HG03354 (cell line): ENCODE data around the gene VASH2.

Source experiments
- ATAC-seq: cut with Tn5 transposase; IDR thresholded peaks from one replicate; pipeline ENCODE4 v1.9.1; 2021; ENCODE audit warnings: mild to moderate bottlenecking; ENCODE audit not compliant: unreplicated experiment, poor library complexity, severe bottlenecking

VASH2 gene

GRCh38 chr1:212928323-212929291 is 21.7 kb upstream of the VASH2 start:
- ATAC-seq, result peak; percentile 61

- peak; percentile 61 for ATAC-seq
Observed at GRCh38 chr1:212930986-212931678, 19.2 kb upstream of the VASH2 start.

- no peak for ATAC-seq
Observed at GRCh38 chr1:212933815-212934471, 16.4 kb upstream of the VASH2 start.

- ATAC-seq, result no peak
Observed at GRCh38 chr1:212935387-212935981, 14.9 kb upstream of the VASH2 start.

- no peak for ATAC-seq
Observed at GRCh38 chr1:212937034-212937433, 13.3 kb upstream of the VASH2 start.

- no peak for ATAC-seq
Observed at GRCh38 chr1:212938846-212939245, 11.5 kb upstream of the VASH2 start.

GRCh38 chr1:212941452-212941851 is 8.9 kb upstream of the VASH2 start:
- ATAC-seq, result no peak

- no peak for ATAC-seq
Observed at GRCh38 chr1:212942679-212943392, 7.5 kb upstream of the VASH2 start.

- ATAC-seq, result no peak
Observed at GRCh38 chr1:212943393-212943710, 7.0 kb upstream of the VASH2 start.

- peak; percentile 54 for ATAC-seq
Observed at GRCh38 chr1:212944229-212944901, 6.0 kb upstream of the VASH2 start.

GRCh38 chr1:212945056-212945455 is 5.3 kb upstream of the VASH2 start:
- no peak for ATAC-seq

GRCh38 chr1:212945463-212946160 is 4.7 kb upstream of the VASH2 start:
- ATAC-seq, result no peak

GRCh38 chr1:212946872-212947271 is 3.5 kb upstream of the VASH2 start:
- ATAC-seq, result no peak

- no peak for ATAC-seq
Observed at GRCh38 chr1:212949771-212950170, 570 bp upstream of the VASH2 start.

- peak; percentile 12 for ATAC-seq
Observed at GRCh38 chr1:212951126-212951946, 995 bp downstream of the VASH2 start.

- ATAC-seq, result no peak
Observed at GRCh38 chr1:212951947-212952640, 1.8 kb downstream of the VASH2 start.

GRCh38 chr1:212952641-212952976 is 2.3 kb downstream of the VASH2 start:
- ATAC-seq, result no peak
